ENCODE measurements around the gene ZCCHC7. TPM values are rescaled to one million over a fixed set of nuclear protein-coding genes. Genes with fewer than 3 reads are reported as not detected.

ZCCHC7 gene
- total and polyA plus RNA-seq, 7 experiments from 2014 or later, result 26.1 to 47.1 (median 40.3) TPM

- Histone ChIP-seq H3K36me3 (ENCODE audit: control insufficient read depth in 2 of 3, insufficient read depth in 3 of 3, low read length in 3 of 3) (no peaks in the 10 kb centered on the region), H3K9me3 (ENCODE audit: control insufficient read depth in 2 of 3, low read length in 3 of 3) (no peaks in the 10 kb centered on the region), H3K4me3 (ENCODE audit: low read length) (no peak overlapping the region), H3K27ac (ENCODE audit: low read depth, low read length) (no peak overlapping the region), H3K27me3 (ENCODE audit: control insufficient read depth in 2 of 2, insufficient read depth in 2 of 2, low read length in 2 of 2) (no peaks in the 10 kb centered on the region), H3K4me1 (ENCODE audit: control insufficient read depth in 2 of 2, insufficient read depth in 2 of 2, low read length in 2 of 2) (no peaks in the 10 kb centered on the region)
- Mint-ChIP-seq H3K4me1 (peaks cover 0 to 10% (median 0%) of the 10 kb centered on the region in 7 donors), H3K27ac (no peak overlapping the region), H3K36me3 (peaks cover 0 to 12% (median 9%) of the 10 kb centered on the region in 5 donors), H3K27me3 (no peaks in the 10 kb centered on the region), H3K4me3 (no peak overlapping the region), H3K9me3 (peaks cover 0 to 4% (median 0%) of the 10 kb centered on the region in 11 donors)
- ChIA-PET CTCF (no interaction called here), POLR2A (no interaction called here)
- ATAC-seq (no peak), DNase-seq (no peak)
- intact Hi-C loops (cut with micrococcal nuclease), result loop anchor here (1.0 to 10.0 kb wide), 2 partner anchors 368 to 369 kb away; no protein-coding TSS in a partner anchor
These were observed 243.8 kb downstream of the ZCCHC7 start for GRCh38 chr9:37364136-37364535.

DNA sequence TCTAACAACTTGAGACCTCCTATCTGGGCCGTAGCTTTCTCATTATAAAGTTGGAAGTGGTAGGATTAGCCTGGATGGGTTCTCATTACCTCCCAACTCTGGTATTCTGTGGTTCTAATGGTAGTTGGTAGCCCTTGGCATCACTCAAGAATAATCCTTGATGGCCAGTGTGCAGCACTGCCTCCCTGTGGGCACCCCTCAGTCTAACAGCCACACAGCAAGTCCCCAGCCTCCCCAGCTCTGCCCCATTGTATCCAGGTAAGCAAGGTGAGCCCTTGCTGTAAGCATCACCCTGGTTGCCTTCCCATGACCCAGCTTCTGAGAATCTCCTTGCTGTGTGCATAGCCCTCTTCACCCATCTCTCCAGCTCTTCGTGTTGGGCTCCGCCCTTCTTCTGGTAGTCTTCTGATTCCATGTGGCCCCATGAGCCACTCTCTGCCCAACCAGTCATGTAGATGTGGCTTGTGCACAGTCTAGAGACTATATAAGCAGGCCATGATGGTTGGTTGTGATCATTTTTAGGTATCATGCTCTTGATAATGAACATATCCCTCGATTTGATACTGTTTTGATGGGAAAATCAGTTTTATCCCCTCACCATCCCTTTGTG is 244.5 kb downstream of the ZCCHC7 start:
- Histone ChIP-seq H3K27me3 (ENCODE audit: control insufficient read depth in 2 of 2, insufficient read depth in 2 of 2, low read length in 2 of 2) (no peaks in the 10 kb centered on the region), H3K4me1 (ENCODE audit: control insufficient read depth in 2 of 2, insufficient read depth in 2 of 2, low read length in 2 of 2) (no peaks in the 10 kb centered on the region), H3K27ac (ENCODE audit: low read depth, low read length) (no peak overlapping the region), H3K36me3 (ENCODE audit: control insufficient read depth in 2 of 3, insufficient read depth in 3 of 3, low read length in 3 of 3) (no peaks in the 10 kb centered on the region), H3K9me3 (ENCODE audit: control insufficient read depth in 2 of 3, low read length in 3 of 3) (no peaks in the 10 kb centered on the region), H3K4me3 (ENCODE audit: low read length) (no peak overlapping the region)
- ChIA-PET POLR2A (no interaction called here), CTCF (interaction anchor here (0.5 to 0.7 kb wide), 2 partner anchors 69 to 808 kb away, joined by 4 to 7 read pairs; no protein-coding TSS in a partner anchor)
- Mint-ChIP-seq H3K9me3 (peaks cover 0 to 4% (median 0%) of the 10 kb centered on the region in 11 donors), H3K27ac (no peak overlapping the region), H3K4me3 (no peak overlapping the region), H3K27me3 (no peaks in the 10 kb centered on the region), H3K36me3 (peaks cover 0 to 10% (median 7%) of the 10 kb centered on the region in 5 donors), H3K4me1 (peaks cover 0 to 10% (median 0%) of the 10 kb centered on the region in 7 donors)
- intact Hi-C loops (cut with micrococcal nuclease), result loop anchor here (1.0 to 10.0 kb wide), 2 partner anchors 369 to 370 kb away; no protein-coding TSS in a partner anchor
- peak in 3 of 9 donors; percentile 3 to 18 (median 7) for DNase-seq
- ATAC-seq, result peak; percentile 54

- no peaks in the 10 kb centered on the region for H3K4me1 ChIP-seq (ENCODE audit: control insufficient read depth in 2 of 2, insufficient read depth in 2 of 2, low read length in 2 of 2)
- H3K27ac Mint-ChIP-seq, result peak overlapping the region in 2 of 9 donors; percentile 34 to 59
- intact Hi-C loops (cut with micrococcal nuclease), result loop anchor here in 1 of 2 donors (10.0 kb wide), 1 partner anchor 375 kb away; no protein-coding TSS in a partner anchor
- H3K9me3 ChIP-seq (ENCODE audit: control insufficient read depth in 2 of 3, low read length in 3 of 3), result no peaks in the 10 kb centered on the region
- no peak overlapping the region for H3K4me3 Mint-ChIP-seq
- ChIA-PET POLR2A (no interaction called here), CTCF (no interaction called here)
- no peaks in the 10 kb centered on the region for H3K27me3 Mint-ChIP-seq
- H3K4me1 Mint-ChIP-seq, result peaks cover 0 to 9% (median 0%) of the 10 kb centered on the region in 7 donors
- no peaks in the 10 kb centered on the region for H3K27me3 ChIP-seq (ENCODE audit: control insufficient read depth in 2 of 2, insufficient read depth in 2 of 2, low read length in 2 of 2)
- DNase-seq, result no peak
- no peak overlapping the region for H3K4me3 ChIP-seq (ENCODE audit: low read length)
- no peaks in the 10 kb centered on the region for H3K36me3 ChIP-seq (ENCODE audit: control insufficient read depth in 2 of 3, insufficient read depth in 3 of 3, low read length in 3 of 3)
- peaks cover 0 to 2% (median 0%) of the 10 kb centered on the region in 11 donors for H3K9me3 Mint-ChIP-seq
- no peak overlapping the region for H3K27ac ChIP-seq (ENCODE audit: low read depth, low read length)
- ATAC-seq, result peak; percentile 28
- no peaks in the 10 kb centered on the region for H3K36me3 Mint-ChIP-seq
These were observed 249.3 kb downstream of the ZCCHC7 start for GRCh38 chr9:37369671-37370070.

GRCh38 chr9:37370282-37370681 is 249.9 kb downstream of the ZCCHC7 start:
- Histone ChIP-seq H3K9me3 (ENCODE audit: control insufficient read depth in 2 of 3, low read length in 3 of 3) (no peaks in the 10 kb centered on the region), H3K4me3 (ENCODE audit: low read length) (no peak overlapping the region), H3K27me3 (ENCODE audit: control insufficient read depth in 2 of 2, insufficient read depth in 2 of 2, low read length in 2 of 2) (no peaks in the 10 kb centered on the region), H3K27ac (ENCODE audit: low read depth, low read length) (no peak overlapping the region), H3K4me1 (ENCODE audit: control insufficient read depth in 2 of 2, insufficient read depth in 2 of 2, low read length in 2 of 2) (no peaks in the 10 kb centered on the region), H3K36me3 (ENCODE audit: control insufficient read depth in 2 of 3, insufficient read depth in 3 of 3, low read length in 3 of 3) (no peaks in the 10 kb centered on the region)
- peaks cover 0 to 5% (median 0%) of the 10 kb centered on the region in 5 donors for H3K27me3 Mint-ChIP-seq
- DNase-seq, result no peak
- H3K36me3 Mint-ChIP-seq, result no peaks in the 10 kb centered on the region
- peaks cover 0 to 7% (median 0%) of the 10 kb centered on the region in 7 donors for H3K4me1 Mint-ChIP-seq
- ATAC-seq, result no peak
- intact Hi-C loops (cut with micrococcal nuclease), result no loop called here
- ChIA-PET POLR2A (no interaction called here), CTCF (no interaction called here)
- H3K27ac Mint-ChIP-seq, result no peak overlapping the region
- H3K4me3 Mint-ChIP-seq, result no peak overlapping the region
- peaks cover 0 to 2% (median 0%) of the 10 kb centered on the region in 11 donors for H3K9me3 Mint-ChIP-seq

DNA sequence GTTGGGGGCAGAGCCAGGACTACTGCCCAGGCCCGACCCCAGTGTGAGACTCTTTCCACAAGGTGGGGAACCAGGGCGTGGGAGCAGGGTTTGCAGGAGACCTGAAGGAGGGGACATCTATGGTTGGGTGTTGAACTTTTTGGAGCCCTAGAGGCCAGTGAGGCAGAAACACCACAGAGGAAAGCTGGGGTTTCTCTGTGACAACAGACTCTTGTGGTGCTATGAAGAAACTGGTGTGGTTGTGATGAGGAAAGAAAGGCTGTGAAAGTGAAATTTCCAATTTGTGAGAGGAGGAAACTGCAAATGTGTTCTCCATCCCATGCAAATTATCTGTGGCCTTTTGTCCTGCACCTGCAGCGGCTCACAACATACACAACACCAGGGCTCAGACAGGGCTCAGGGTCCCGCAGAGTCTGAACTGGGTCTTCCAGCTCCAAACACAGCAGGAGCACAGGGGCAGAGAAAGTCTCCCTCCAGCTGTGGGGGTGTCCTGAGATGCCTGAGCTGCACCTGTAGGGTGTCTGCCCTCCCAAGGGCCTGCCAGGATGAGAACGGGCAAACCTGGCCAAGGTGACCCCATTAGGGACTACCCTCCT is 250.7 kb downstream of the ZCCHC7 start:
- Mint-ChIP-seq H3K9me3 (peaks cover 0 to 2% (median 0%) of the 10 kb centered on the region in 11 donors), H3K4me1 (peaks cover 0 to 7% (median 0%) of the 10 kb centered on the region in 7 donors), H3K4me3 (no peak overlapping the region), H3K27ac (no peak overlapping the region), H3K27me3 (peaks cover 0 to 6% (median under 1%) of the 10 kb centered on the region in 5 donors), H3K36me3 (no peaks in the 10 kb centered on the region)
- Histone ChIP-seq H3K27me3 (ENCODE audit: control insufficient read depth in 2 of 2, insufficient read depth in 2 of 2, low read length in 2 of 2) (no peaks in the 10 kb centered on the region), H3K27ac (ENCODE audit: low read depth, low read length) (no peak overlapping the region), H3K4me3 (ENCODE audit: low read length) (no peak overlapping the region), H3K4me1 (ENCODE audit: control insufficient read depth in 2 of 2, insufficient read depth in 2 of 2, low read length in 2 of 2) (no peaks in the 10 kb centered on the region), H3K36me3 (ENCODE audit: control insufficient read depth in 2 of 3, insufficient read depth in 3 of 3, low read length in 3 of 3) (no peaks in the 10 kb centered on the region), H3K9me3 (ENCODE audit: control insufficient read depth in 2 of 3, low read length in 3 of 3) (no peaks in the 10 kb centered on the region)
- CTCF ChIA-PET, result no interaction called here
- DNase-seq (no peak), ATAC-seq (peak; percentile 32)
- POLR2A ChIA-PET, result no interaction called here
- intact Hi-C loops (cut with micrococcal nuclease), result no loop called here

GRCh38 chr9:37371565-37372464 is 251.4 kb downstream of the ZCCHC7 start:
- ChIA-PET CTCF (no interaction called here), POLR2A (no interaction called here)
- ATAC-seq, result no peak
- Histone ChIP-seq H3K27me3 (ENCODE audit: control insufficient read depth in 2 of 2, insufficient read depth in 2 of 2, low read length in 2 of 2) (no peaks in the 10 kb centered on the region), H3K27ac (ENCODE audit: low read depth, low read length) (no peak overlapping the region), H3K36me3 (ENCODE audit: control insufficient read depth in 2 of 3, insufficient read depth in 3 of 3, low read length in 3 of 3) (no peaks in the 10 kb centered on the region), H3K4me1 (ENCODE audit: control insufficient read depth in 2 of 2, insufficient read depth in 2 of 2, low read length in 2 of 2) (no peaks in the 10 kb centered on the region), H3K9me3 (ENCODE audit: control insufficient read depth in 2 of 3, low read length in 3 of 3) (no peaks in the 10 kb centered on the region), H3K4me3 (ENCODE audit: low read length) (no peak overlapping the region)
- no peak overlapping the region for H3K27ac Mint-ChIP-seq
- H3K27me3 Mint-ChIP-seq, result peaks cover 0 to 14% (median 5%) of the 10 kb centered on the region in 5 donors
- H3K36me3 Mint-ChIP-seq, result no peaks in the 10 kb centered on the region
- H3K9me3 Mint-ChIP-seq, result peaks cover 0 to 2% (median 0%) of the 10 kb centered on the region in 11 donors
- H3K4me1 Mint-ChIP-seq, result peaks cover 0 to 7% (median 0%) of the 10 kb centered on the region in 7 donors
- intact Hi-C loops (cut with micrococcal nuclease), result no loop called here
- H3K4me3 Mint-ChIP-seq, result no peak overlapping the region
- no peak for DNase-seq
